Osteoblast (primary cell): Measurements from ENCODE around the gene RNF168. TPM values are rescaled to one million over a fixed set of nuclear protein-coding genes. Genes with fewer than 3 reads are reported as not detected.
"Not testable (repeated sequence)": the region's sequence is repeated elsewhere in the genome, so short reads cannot be mapped to it uniquely, and the experiment has no call there.

ENCODE experiments used
- DNase-seq: peaks from one replicate; pipeline ENCODE4 v3.0.0; 2011; ENCODE audit warnings: low spot score, mixed read lengths; ENCODE audit not compliant: insufficient read length; ENCODE audit errors: missing footprints
- H2AFZ ChIP-seq: 2 replicates; pipeline ENCODE4 v1.6.0; 2011; ENCODE audit warnings: mild to moderate bottlenecking, low read length
- H3K27ac ChIP-seq: 2 replicates; pipeline ENCODE4 v1.5.1; 2011; ENCODE audit warnings: mild to moderate bottlenecking, low read depth, low read length, moderate library complexity
- H3K27me3 ChIP-seq: 2 replicates; pipeline ENCODE4 v1.6.0; 2012; ENCODE audit warnings: mild to moderate bottlenecking, control low read depth, inconsistent platforms, low read length, moderate library complexity; ENCODE audit not compliant: insufficient read depth
- H3K36me3 ChIP-seq: 2 replicates; pipeline ENCODE4 v1.5.1; 2011; ENCODE audit warnings: mild to moderate bottlenecking, low read length, control low read depth, moderate library complexity; ENCODE audit not compliant: insufficient read depth
- H3K4me1 ChIP-seq: 2 replicates; pipeline ENCODE4 v1.5.1; 2011; ENCODE audit warnings: mild to moderate bottlenecking, low read length, control low read depth, moderate library complexity; ENCODE audit not compliant: insufficient read depth
- H3K4me2 ChIP-seq: 2 replicates; pipeline ENCODE4 v1.6.0; 2011; ENCODE audit warnings: mild to moderate bottlenecking, low read length; ENCODE audit not compliant: insufficient read depth
- H3K4me3 ChIP-seq: fragments of 200-600 bp; sonication (generic); 3 replicates; pipeline ENCODE4 v1.5.1; 2012; ENCODE audit warnings: mild to moderate bottlenecking, low read length, inconsistent platforms; ENCODE audit not compliant: insufficient read depth
- H3K79me2 ChIP-seq: 2 replicates; pipeline ENCODE4 v1.6.0; 2012; ENCODE audit warnings: mild to moderate bottlenecking, low read length, control low read depth, inconsistent platforms; ENCODE audit not compliant: insufficient read depth
- H3K9me3 ChIP-seq: 2 replicates; pipeline ENCODE4 v1.5.1; 2011; ENCODE audit warnings: low read depth, low read length, control low read depth
- H4K20me1 ChIP-seq: 2 replicates; pipeline ENCODE4 v1.6.0; 2012; ENCODE audit warnings: mild to moderate bottlenecking, low read length, control low read depth; ENCODE audit not compliant: insufficient read depth
- total RNA-seq: library from RNA; depleted of rRNA; stranded (reverse); fragments of >200 nt; gene quantifications from 2 replicates; pipeline ENCODE4 v1.2.3, GENCODE V29; 2012
- TF ChIP-seq, protein P1 (sequence below): IDR thresholded peaks from 2 replicates; pipeline ENCODE4 v1.5.1; 2011; ENCODE audit warnings: mild to moderate bottlenecking, low read depth, low read length, moderate library complexity; ENCODE audit errors: extremely low read depth

Gene RNF168
- total RNA-seq, 1 donor, result 21.7 TPM

- H3K27me3 ChIP-seq, result no peaks in the 10 kb centered on the region
- no peak overlapping the region for H3K27ac ChIP-seq
- H3K79me2 ChIP-seq, result no peaks in the 10 kb centered on the region
- TF ChIP-seq, protein P1, sequence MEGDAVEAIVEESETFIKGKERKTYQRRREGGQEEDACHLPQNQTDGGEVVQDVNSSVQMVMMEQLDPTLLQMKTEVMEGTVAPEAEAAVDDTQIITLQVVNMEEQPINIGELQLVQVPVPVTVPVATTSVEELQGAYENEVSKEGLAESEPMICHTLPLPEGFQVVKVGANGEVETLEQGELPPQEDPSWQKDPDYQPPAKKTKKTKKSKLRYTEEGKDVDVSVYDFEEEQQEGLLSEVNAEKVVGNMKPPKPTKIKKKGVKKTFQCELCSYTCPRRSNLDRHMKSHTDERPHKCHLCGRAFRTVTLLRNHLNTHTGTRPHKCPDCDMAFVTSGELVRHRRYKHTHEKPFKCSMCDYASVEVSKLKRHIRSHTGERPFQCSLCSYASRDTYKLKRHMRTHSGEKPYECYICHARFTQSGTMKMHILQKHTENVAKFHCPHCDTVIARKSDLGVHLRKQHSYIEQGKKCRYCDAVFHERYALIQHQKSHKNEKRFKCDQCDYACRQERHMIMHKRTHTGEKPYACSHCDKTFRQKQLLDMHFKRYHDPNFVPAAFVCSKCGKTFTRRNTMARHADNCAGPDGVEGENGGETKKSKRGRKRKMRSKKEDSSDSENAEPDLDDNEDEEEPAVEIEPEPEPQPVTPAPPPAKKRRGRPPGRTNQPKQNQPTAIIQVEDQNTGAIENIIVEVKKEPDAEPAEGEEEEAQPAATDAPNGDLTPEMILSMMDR, result no peak
- no peaks in the 10 kb centered on the region for H4K20me1 ChIP-seq
- H3K4me2 ChIP-seq, result no peak overlapping the region
- H3K36me3 ChIP-seq, result no peaks in the 10 kb centered on the region
- no peak overlapping the region for H3K4me3 ChIP-seq
- H3K4me1 ChIP-seq, result no peaks in the 10 kb centered on the region
- no peak for DNase-seq
- peaks cover 10% of the 10 kb centered on the region for H3K9me3 ChIP-seq
- no peak overlapping the region for H2AFZ ChIP-seq
Observed at GRCh38 chr3:196463804-196464203, 39.8 kb downstream of the RNF168 start.

- H3K79me2 ChIP-seq, result no peaks in the 10 kb centered on the region
- H3K36me3 ChIP-seq, result no peaks in the 10 kb centered on the region
- TF ChIP-seq, protein P1, result no peak
- no peak overlapping the region for H3K27ac ChIP-seq
- H3K4me1 ChIP-seq, result no peaks in the 10 kb centered on the region
- no peak overlapping the region for H3K4me2 ChIP-seq
- DNase-seq, result no peak
- peaks cover 10% of the 10 kb centered on the region for H3K9me3 ChIP-seq
- H2AFZ ChIP-seq, result no peak overlapping the region
- H3K27me3 ChIP-seq, result no peaks in the 10 kb centered on the region
- no peak overlapping the region for H3K4me3 ChIP-seq
- no peaks in the 10 kb centered on the region for H4K20me1 ChIP-seq
Observed at GRCh38 chr3:196463478-196463756, 40.2 kb downstream of the RNF168 start.

DNA sequence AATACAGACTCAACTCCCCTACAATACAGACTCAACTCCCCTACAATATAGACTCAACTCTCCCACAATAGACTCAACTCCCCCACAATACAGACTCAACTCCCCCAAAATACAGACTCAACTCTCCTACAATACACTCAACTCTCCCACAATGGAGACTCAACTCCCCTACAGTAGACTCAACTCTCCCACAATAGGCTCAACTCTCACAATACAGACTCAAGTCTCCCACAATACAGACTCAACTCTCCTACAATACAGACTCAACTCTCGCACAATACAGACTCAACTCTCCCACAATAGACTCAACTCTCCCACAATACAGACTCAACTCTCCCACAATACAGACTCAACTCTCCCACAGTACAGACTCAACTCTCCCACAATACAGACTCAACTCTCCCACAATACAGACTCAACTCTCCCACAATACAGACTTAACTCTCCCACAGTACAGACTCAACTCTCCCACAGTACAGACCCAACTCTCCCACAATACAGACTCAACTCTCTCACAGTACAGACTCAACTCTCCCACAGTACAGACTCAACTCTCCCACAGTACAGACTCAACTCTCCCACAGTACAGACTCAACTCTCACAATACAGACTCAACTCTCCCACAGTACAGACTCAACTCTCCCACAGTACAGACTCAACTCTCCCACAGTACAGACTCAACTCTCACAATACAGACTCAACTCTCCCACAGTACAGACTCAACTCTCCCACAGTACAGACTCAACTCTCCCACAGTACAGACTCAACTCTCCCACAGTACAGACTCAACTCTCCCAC is 40.7 kb downstream of the RNF168 start:
- not testable (repeated sequence) for DNase-seq, H4K20me1 ChIP-seq, H3K4me3 ChIP-seq, H3K36me3 ChIP-seq, H3K4me2 ChIP-seq, H3K9me3 ChIP-seq, H3K27me3 ChIP-seq, H3K79me2 ChIP-seq, H3K4me1 ChIP-seq, H2AFZ ChIP-seq, H3K27ac ChIP-seq

- no peaks in the 10 kb centered on the region for H3K4me1 ChIP-seq
- no peaks in the 10 kb centered on the region for H3K79me2 ChIP-seq
- no peaks in the 10 kb centered on the region for H4K20me1 ChIP-seq
- no peak overlapping the region for H2AFZ ChIP-seq
- no peaks in the 10 kb centered on the region for H3K27me3 ChIP-seq
- H3K4me2 ChIP-seq, result no peak overlapping the region
- H3K9me3 ChIP-seq, result peaks cover 4% of the 10 kb centered on the region
- TF ChIP-seq, protein P1, result no peak
- H3K4me3 ChIP-seq, result no peak overlapping the region
- H3K27ac ChIP-seq, result no peak overlapping the region
- H3K36me3 ChIP-seq, result no peaks in the 10 kb centered on the region
- no peak for DNase-seq
Observed at GRCh38 chr3:196458063-196458462, 45.5 kb downstream of the RNF168 start.

DNA sequence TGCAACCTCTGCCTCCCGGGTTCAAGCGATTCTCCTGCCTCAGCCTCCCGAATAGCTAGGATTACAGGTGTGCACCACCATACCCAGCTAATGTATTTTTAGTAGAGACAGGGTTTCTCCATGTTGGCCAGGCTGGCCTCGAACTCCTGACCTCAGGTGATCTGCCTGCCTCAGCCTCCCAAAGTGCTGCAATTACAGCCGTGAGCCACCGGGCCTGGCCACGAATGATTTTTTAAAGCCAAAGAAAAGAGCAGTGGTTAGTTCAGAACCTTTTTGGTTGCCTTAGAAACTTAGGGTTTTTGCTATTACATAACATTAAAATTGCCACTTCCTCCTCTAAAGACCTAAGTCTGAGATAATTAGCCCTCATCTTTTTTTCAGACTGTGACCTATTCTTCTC is 46.1 kb downstream of the RNF168 start:
- H3K36me3 ChIP-seq, H3K9me3 ChIP-seq, H2AFZ ChIP-seq, H3K27ac ChIP-seq, H3K27me3 ChIP-seq, DNase-seq, H3K4me2 ChIP-seq, H3K4me1 ChIP-seq, H4K20me1 ChIP-seq, H3K4me3 ChIP-seq, H3K79me2 ChIP-seq: not testable (repeated sequence)
